C4-2B (cell line): ENCODE results near the gene CXCL11.
"Not testable (repeated sequence)": the region's sequence is repeated elsewhere in the genome, so short reads cannot be mapped to it uniquely, and the experiment has no call there.

Experiments
- H3K27ac ChIP-seq: fragments of 450-650 bp; 2 replicates; pipeline ENCODE4 v1.5.1; 2017
- CTCF ChIP-seq: fragments of 450-650 bp; conservative IDR thresholded peaks from 2 replicates; pipeline ENCODE4 v1.5.1; 2017; ENCODE audit warnings: mild to moderate bottlenecking
- ZFX ChIP-seq: fragments of 450-650 bp; IDR thresholded peaks from 2 replicates; pipeline ENCODE4 v1.6.1; 2017

CXCL11 gene

DNA sequence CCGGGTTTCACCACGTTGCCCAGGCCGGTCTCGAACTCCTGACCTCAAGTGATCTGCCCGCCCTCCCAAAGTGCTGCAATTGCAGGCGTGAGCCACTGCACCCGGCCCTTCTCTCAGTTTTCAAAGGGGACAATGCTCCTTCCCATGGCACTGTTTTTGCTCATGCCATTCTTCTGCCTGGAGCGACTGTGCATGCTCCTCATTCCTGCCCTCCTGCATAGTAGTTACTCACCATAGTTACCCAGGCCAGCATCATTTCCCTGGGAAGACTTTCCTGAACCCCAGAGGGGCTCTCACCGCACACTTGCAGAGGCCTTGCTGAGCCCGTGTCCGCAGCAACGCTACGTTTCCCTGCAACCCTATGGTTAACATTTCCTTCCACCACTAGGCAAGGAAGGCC is 25.3 kb downstream of the CXCL11 start:
- TF ChIP-seq CTCF (no peak), ZFX (no peak)
- H3K27ac ChIP-seq = no peak overlapping the region

GRCh38 chr4:76009311-76009710 is 26.6 kb downstream of the CXCL11 start:
- TF ChIP-seq ZFX = no peak
- TF ChIP-seq CTCF = no peak
- no peak overlapping the region for H3K27ac ChIP-seq

- H3K27ac ChIP-seq = no peak within 1 kb of the TSS
- TF ChIP-seq ZFX = no peak
Observed at GRCh38 chr4:76007089-76007862, 28.6 kb downstream of the CXCL11 start, which contains the start of gene CXCL9. Gene CXCL9, minus strand, starts transcription at chr4:76007509. Its CDS starts 60 bp downstream, at chr4:76007449.

GRCh38 chr4:76003620-76004019 is 32.2 kb downstream of the CXCL11 start:
- no peak overlapping the region for H3K27ac ChIP-seq
- no peak for TF ChIP-seq ZFX
- TF ChIP-seq CTCF = no peak

DNA sequence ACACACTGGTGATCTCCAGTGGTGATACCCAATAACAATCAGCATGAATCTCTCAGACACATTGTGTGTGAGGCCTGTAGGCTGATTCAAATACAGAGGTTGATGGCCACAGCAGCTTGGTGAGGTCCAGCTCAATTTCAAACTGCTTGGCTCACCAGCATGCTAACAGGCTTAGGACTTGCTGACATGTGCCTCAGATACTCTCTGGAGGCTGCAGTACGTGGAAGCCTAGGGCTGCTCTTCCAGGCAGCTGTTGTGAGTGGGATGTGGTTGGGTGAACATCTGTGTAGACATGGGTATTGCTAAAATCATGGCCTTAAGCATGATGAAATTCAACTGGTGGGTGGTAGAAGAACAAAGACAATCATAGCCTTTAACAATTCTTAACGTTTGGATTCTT is 32.8 kb downstream of the CXCL11 start:
- no peak for TF ChIP-seq CTCF
- no peak for TF ChIP-seq ZFX
- peak overlapping the region; percentile 29; the same call in 1 of the 2 replicates for H3K27ac ChIP-seq

DNA sequence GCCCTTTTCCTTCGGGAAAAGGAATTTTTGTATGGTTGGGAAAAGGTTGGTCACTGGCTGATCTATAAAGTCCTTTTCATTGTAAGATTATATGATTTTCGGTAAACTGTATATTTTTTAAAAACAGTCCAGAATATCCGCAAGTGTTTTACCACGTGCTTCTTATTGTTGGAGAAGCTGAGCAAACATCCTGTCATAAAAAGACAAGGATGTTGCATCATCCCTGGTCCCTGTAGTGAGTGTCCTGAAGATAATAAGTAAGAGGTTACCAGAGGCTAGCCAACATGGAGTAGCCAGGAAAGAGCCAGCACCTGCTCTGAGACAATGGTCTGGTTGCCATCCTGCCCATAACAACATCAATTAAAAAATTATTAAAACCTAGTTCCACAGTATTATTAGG is 33.7 kb downstream of the CXCL11 start:
- TF ChIP-seq ZFX (no peak), CTCF (no peak)
- H3K27ac ChIP-seq = no peak overlapping the region; the same call in 1 of the 2 replicates

DNA sequence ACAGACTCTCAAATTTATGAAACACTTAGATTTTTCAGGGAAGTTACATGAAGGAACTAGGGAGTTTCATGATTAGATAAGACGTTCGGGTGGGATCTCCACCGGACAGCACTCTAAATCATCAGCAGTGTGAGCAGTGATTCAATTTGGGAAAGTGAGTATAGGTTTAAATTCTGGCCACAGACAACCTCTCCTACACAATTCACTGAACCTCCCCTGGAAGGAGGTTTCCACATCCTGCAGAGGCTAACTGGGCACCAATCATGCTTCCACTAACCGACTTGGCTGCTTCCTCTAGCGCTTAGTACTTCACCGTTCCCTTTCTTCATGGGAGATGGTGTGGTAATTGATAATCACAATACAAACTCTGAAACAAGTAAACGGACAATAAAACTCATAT is 34.2 kb downstream of the CXCL11 start:
- H3K27ac ChIP-seq = no peak overlapping the region
- TF ChIP-seq ZFX = no peak

DNA sequence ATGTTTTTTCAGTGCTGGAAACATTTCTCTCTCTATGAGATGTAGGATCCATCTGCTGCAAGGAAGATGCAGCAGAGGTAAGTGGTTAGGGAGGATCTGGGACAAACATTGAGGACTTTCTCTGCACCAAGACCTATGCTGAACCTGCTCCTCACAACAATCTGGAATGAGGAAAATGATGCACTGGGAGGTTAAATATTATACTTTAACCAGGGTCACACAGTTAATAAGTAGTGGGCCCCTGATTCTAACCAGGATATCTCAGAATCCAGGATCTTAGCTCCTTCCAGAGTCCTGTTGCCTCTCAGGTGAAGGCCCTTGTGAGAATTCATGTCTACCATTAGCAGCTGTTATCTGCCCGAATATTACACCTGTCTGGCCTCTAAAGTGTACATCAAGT is 35.6 kb downstream of the CXCL11 start:
- H3K27ac ChIP-seq = no peak overlapping the region
- TF ChIP-seq ZFX (no peak), CTCF (no peak)

GRCh38 chr4:75998525-75999147 is 37.2 kb downstream of the CXCL11 start:
- H3K27ac ChIP-seq = not testable (repeated sequence)
